GM23338 (cell line): ENCODE results near the gene AGXT2.

Experiments
- EZH2 ChIP-seq: fragments of 200-600 bp; sonication (generic); IDR thresholded peaks from one replicate; pipeline ENCODE4 v1.8.0; 2017; ENCODE audit warnings: antibody characterized with exemption, mild to moderate bottlenecking, low read depth; ENCODE audit not compliant: unreplicated experiment
- TF ChIP-seq, protein P1 (sequence below), 2 experiments: fragments of 200-600 bp in 1 of 2; sonication (generic) in 1 of 2; conservative IDR thresholded peaks; 2 replicates each; pipeline versions ENCODE4 v1.5.1 to v1.6.1; 2016 to 2017; ENCODE audit warnings: antibody characterized with exemption in 2 of 2, low read depth in 2 of 2, mild to moderate bottlenecking in 2 of 2, moderate library complexity in 1 of 2

DNA sequence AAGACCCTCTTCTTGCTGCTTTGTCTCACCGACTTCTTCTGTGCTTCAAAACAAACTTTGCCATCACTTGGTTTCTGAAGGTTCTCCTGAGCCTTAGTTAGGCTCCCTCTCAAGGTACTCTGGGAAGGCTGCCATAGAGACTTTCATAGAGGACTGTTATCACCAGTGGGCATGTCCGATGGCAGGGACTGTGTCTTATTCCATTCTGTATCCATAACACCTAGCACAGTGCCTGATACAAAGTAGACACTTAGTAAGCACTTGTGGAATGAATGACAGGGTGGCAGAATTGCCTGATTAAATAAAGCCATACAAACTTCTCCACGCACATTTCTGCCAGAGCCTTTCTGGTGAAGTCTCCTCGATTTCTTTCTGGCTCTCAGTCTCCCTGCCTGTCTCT is 32.7 kb downstream of the AGXT2 start:
- TF ChIP-seq, protein P1, sequence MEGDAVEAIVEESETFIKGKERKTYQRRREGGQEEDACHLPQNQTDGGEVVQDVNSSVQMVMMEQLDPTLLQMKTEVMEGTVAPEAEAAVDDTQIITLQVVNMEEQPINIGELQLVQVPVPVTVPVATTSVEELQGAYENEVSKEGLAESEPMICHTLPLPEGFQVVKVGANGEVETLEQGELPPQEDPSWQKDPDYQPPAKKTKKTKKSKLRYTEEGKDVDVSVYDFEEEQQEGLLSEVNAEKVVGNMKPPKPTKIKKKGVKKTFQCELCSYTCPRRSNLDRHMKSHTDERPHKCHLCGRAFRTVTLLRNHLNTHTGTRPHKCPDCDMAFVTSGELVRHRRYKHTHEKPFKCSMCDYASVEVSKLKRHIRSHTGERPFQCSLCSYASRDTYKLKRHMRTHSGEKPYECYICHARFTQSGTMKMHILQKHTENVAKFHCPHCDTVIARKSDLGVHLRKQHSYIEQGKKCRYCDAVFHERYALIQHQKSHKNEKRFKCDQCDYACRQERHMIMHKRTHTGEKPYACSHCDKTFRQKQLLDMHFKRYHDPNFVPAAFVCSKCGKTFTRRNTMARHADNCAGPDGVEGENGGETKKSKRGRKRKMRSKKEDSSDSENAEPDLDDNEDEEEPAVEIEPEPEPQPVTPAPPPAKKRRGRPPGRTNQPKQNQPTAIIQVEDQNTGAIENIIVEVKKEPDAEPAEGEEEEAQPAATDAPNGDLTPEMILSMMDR (conservative IDR thresholded peaks at IDR 0.05; ENCODE audit: low read depth in 2 of 2): no peak
- TF ChIP-seq EZH2: no peak
